Upper lobe of left lung (tissue), 6 donors: ENCODE data around the gene GABBR2. TPM values are rescaled to one million over a fixed set of nuclear protein-coding genes. Genes with fewer than 3 reads are reported as not detected.

ENCODE experiments used
- ATAC-seq, 2 donors: fragments of 200-7000 bp; cut with Tn5 transposase; one replicate each; pipeline ENCODE4 v1.9.1; 2022; ENCODE audit warnings: mild to moderate bottlenecking in 2 of 2, moderate library complexity in 2 of 2; ENCODE audit not compliant: low FRiP score in 2 of 2
- DNase-seq, 2 donors: peaks; one replicate each; pipeline ENCODE4 v3.0.0-alpha.2; 2019 to 2020
- H3K27ac ChIP-seq, 4 donors: fragments of 200-600 bp; sonication (generic); one replicate each; pipeline ENCODE4 v1.5.1; 2016 to 2019
- H3K27me3 ChIP-seq, 4 donors: fragments of 200-600 bp; sonication (generic); one replicate each; pipeline ENCODE4 v1.5.1; 2017 to 2019
- H3K36me3 ChIP-seq, 4 donors: fragments of 200-600 bp; sonication (generic); one replicate each; pipeline ENCODE4 v1.5.1; 2016 to 2019
- H3K4me1 ChIP-seq, 4 donors: fragments of 200-600 bp; sonication (generic); one replicate each; pipeline ENCODE4 v1.5.1; 2018 to 2019
- H3K4me3 ChIP-seq, 4 donors: fragments of 200-600 bp; sonication (generic); one replicate each; pipeline ENCODE4 v1.5.1; 2017 to 2019; ENCODE audit warnings: mild to moderate bottlenecking in 2 of 4, moderate library complexity in 1 of 4
- H3K9me3 ChIP-seq, 4 donors: fragments of 200-600 bp; sonication (generic); one replicate each; pipeline ENCODE4 v1.5.1; 2018 to 2019
- EP300 ChIP-seq, 4 donors: sonication (generic); formaldehyde crosslinking; IDR thresholded peaks; one replicate each; pipeline ENCODE4 v1.5.1; 2017; ENCODE audit warnings: antibody characterized with exemption in 4 of 4, control low read depth in 2 of 4
- POLR2A ChIP-seq, 4 donors: fragments of 450-650 bp; IDR thresholded peaks; one replicate each; pipeline ENCODE4 v1.5.1; 2016 to 2017; ENCODE audit warnings: antibody characterized with exemption in 4 of 4, mild to moderate bottlenecking in 2 of 4
- POLR2AphosphoS5 ChIP-seq, 2 donors: sonication (generic); formaldehyde crosslinking; IDR thresholded peaks; one replicate each; pipeline ENCODE4 v1.5.1; 2017; ENCODE audit warnings: antibody characterized with exemption in 2 of 2
- WGBS, 2 donors: methylation state at CpG; one replicate each; pipeline ENCODE4 v1.1.5; 2017 to 2018; 5-methylcytosine and 5-hydroxymethylcytosine counted together
- total RNA-seq, 6 donors: library from RNA; depleted of rRNA in 4 of 6; stranded (reverse); fragments of >200 nt in 4 of 6; gene quantifications; one replicate each; pipeline versions ENCODE4 v1.1.0 to v1.2.1, GENCODE V29; 2016 to 2021
- TF ChIP-seq, protein P1 (sequence below), 6 experiments: fragments of 450-650 bp in 4 of 6; fragments of 200-600 bp in 2 of 6; sonication (generic) in 2 of 6; IDR thresholded peaks; one replicate each; pipeline ENCODE4 v1.5.1; 2016 to 2019; ENCODE audit warnings: antibody characterized with exemption in 6 of 6
- donor health status: DM: no; HTN: no; CAD: no; lungs with moderate emphysema.
- donor health status: DM: no; HTN: yes; CAD: no; lungs with severe emphysema.

The GABBR2 gene
- total RNA-seq, 6 donors from 2014 or later = 0.15 to 1.00 (median 0.81) TPM; not detected in 1

DNA sequence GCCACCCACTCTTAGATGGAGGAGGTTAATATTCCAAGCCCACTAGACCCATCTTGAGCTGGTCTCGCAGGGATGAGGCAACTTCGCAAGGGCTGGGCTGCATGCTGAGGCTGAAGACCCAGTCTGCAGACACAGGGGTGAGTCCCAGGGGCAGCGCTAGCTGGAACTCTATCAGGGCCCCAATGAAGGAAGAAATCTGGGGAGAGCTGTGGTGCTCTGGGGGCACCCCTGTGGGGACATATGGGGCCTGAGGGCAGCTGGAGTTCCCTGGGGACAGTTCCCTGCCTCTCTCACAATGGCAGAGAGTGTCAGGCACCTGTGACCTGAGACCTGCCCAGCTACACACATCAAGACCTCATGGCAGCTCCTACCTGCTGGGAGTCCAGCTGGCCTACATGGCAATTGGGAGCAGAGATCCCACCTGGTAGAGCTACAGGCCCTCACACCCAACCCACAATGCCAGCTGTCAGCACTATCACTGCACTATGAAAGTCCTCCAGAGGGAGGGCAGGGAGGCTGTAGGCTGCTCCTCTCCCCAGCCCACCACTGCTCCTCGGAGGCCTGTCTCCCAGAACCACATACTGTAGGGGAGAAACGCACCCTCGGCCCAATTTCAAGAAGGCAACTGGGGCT, 202.2 kb downstream of the GABBR2 start:
- H3K4me1 ChIP-seq = peaks cover 0 to 15% (median 0%) of the 10 kb centered on the region in 4 donors
- H3K27ac ChIP-seq = no peak overlapping the region
- 92 to 94% methylated on average over 3 to 6 of the region's 6 CpGs for WGBS, 2 donors
- TF ChIP-seq, protein P1, sequence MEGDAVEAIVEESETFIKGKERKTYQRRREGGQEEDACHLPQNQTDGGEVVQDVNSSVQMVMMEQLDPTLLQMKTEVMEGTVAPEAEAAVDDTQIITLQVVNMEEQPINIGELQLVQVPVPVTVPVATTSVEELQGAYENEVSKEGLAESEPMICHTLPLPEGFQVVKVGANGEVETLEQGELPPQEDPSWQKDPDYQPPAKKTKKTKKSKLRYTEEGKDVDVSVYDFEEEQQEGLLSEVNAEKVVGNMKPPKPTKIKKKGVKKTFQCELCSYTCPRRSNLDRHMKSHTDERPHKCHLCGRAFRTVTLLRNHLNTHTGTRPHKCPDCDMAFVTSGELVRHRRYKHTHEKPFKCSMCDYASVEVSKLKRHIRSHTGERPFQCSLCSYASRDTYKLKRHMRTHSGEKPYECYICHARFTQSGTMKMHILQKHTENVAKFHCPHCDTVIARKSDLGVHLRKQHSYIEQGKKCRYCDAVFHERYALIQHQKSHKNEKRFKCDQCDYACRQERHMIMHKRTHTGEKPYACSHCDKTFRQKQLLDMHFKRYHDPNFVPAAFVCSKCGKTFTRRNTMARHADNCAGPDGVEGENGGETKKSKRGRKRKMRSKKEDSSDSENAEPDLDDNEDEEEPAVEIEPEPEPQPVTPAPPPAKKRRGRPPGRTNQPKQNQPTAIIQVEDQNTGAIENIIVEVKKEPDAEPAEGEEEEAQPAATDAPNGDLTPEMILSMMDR (IDR thresholded peaks at IDR 0.05) = no peak
- TF ChIP-seq POLR2A (IDR thresholded peaks at IDR 0.05) (no peak), POLR2AphosphoS5 (IDR thresholded peaks at IDR 0.05) (no peak), EP300 (IDR thresholded peaks at IDR 0.05) (no peak)
- ATAC-seq (peak in 1 of 2 donors; percentile 31), DNase-seq (no peak)
- H3K9me3 ChIP-seq = no peaks in the 10 kb centered on the region
- no peaks in the 10 kb centered on the region for H3K27me3 ChIP-seq
- H3K36me3 ChIP-seq = no peaks in the 10 kb centered on the region
- H3K4me3 ChIP-seq = no peak overlapping the region

DNA sequence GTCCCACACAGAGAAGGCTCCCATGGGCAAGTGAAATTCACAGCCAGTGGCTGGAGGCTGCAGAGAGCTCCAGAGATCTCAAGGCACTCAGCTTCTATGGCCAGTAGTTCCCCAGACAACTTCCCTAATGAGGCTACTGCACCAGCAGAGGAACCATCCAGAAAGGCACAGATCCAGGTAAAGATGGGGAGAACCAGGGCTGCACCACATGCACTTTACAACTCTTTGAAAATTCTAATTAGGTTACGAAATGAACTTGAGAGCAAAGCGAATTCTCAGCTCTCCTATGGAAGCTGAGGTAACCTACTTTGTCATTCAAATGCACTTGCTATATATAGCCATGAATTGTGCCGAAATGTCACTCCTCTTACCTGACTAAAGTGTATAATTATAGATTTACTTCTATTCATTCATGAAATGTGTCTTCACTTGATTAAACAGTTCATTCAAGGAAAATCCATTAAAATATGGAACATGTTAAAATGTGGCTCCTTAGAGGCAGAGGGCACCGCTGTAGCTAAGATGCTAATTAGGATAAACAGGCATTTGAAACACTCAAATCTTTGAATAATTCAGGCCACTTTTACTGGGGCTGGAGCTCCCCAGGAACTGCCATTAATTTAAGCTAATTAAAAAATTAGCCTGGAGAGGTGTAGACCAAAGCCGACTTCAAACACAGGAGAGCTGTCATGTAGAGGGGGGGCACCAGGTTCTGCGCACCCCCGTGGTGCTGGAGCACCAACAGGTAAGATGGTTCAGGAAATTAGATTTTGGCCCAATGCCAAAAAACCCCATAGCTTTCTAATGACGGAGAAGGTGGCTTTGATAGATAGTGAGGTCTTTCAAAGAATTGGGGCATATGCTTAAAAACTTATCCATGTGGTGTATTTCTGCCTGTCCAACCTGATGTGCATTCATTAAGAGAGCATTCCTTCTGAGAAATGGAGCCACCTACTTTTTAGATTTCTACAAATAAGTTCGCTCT, 204.1 kb downstream of the GABBR2 start:
- TF ChIP-seq, protein P1 (IDR thresholded peaks at IDR 0.05) = no peak
- peak in 1 of 4 donors; percentile 21 for TF ChIP-seq EP300 (IDR thresholded peaks at IDR 0.05)
- no peak for TF ChIP-seq POLR2A (IDR thresholded peaks at IDR 0.05)
- no peak for TF ChIP-seq POLR2AphosphoS5 (IDR thresholded peaks at IDR 0.05)
- Histone ChIP-seq H3K27me3 (no peaks in the 10 kb centered on the region), H3K4me1 (peaks cover 0 to 15% (median 0%) of the 10 kb centered on the region in 4 donors), H3K9me3 (no peaks in the 10 kb centered on the region), H3K4me3 (no peak overlapping the region), H3K27ac (peak overlapping the region in 3 of 4 donors; percentile 56 to 77 (median 62)), H3K36me3 (no peaks in the 10 kb centered on the region)
- WGBS, 2 donors = 73 to 79% methylated on average over 9 of the region's 9 CpGs
- DNase-seq = no peak
- ATAC-seq = no peak

DNA sequence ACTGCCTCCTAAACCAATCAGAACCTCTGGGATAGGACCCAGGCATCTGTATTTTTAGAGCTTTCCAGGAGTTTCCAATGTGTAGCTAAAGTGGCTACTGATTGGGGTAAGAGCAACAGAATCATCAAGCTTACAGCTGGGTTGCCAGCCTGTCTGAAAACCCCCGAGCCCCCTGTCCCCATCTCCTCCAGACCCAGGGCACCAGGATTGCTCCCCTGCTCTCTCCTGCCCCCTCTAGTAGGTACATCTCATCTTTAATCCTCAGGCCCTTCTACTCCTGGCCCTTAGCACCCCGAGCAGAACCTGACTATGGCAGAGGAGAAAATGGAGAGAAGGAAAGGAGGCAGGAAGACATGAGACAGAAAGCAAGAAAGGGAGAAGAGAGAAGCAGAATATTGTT, 204.9 kb downstream of the GABBR2 start:
- Histone ChIP-seq H3K4me1 (peaks cover 0 to 15% (median 0%) of the 10 kb centered on the region in 4 donors), H3K9me3 (no peaks in the 10 kb centered on the region), H3K27me3 (no peaks in the 10 kb centered on the region), H3K4me3 (no peak overlapping the region), H3K36me3 (no peaks in the 10 kb centered on the region), H3K27ac (peak overlapping the region; percentile 56 to 78 (median 70))
- 84 to 97% methylated on average over 2 of the region's 2 CpGs for WGBS, 2 donors
- ATAC-seq (no peak), DNase-seq (no peak)
- no peak for TF ChIP-seq POLR2A (IDR thresholded peaks at IDR 0.05)

DNA sequence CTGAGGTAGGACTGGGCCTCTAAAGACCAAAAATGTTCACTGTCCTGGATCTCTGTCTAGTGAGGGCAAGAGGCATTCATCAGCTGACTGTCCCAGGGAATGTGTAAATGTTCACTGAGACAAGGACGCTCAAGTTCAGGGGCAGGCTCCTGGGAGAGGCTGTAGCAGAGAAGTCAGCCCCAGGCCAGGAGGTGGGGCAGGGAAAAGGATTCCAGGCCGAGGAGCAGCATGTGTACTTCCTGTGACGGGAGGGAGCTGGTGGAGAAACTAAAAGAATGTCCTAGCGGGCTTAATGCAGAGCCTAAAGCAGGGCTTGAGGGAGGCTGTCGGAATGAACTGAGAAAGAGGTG, 205.8 kb downstream of the GABBR2 start:
- no peaks in the 10 kb centered on the region for H3K27me3 ChIP-seq
- no peaks in the 10 kb centered on the region for H3K36me3 ChIP-seq
- no peak overlapping the region for H3K4me3 ChIP-seq
- ATAC-seq (peak; percentile 56 to 79), DNase-seq (peak in 1 of 2 donors; percentile 85)
- H3K27ac ChIP-seq = peak overlapping the region; percentile 56 to 78 (median 70)
- TF ChIP-seq EP300 (IDR thresholded peaks at IDR 0.05) (no peak), POLR2A (IDR thresholded peaks at IDR 0.05) (no peak), POLR2AphosphoS5 (IDR thresholded peaks at IDR 0.05) (no peak)
- TF ChIP-seq, protein P1 (IDR thresholded peaks at IDR 0.05) = no peak
- WGBS, 2 donors = 43 to 47% methylated on average over 5 of the region's 5 CpGs
- no peaks in the 10 kb centered on the region for H3K9me3 ChIP-seq
- H3K4me1 ChIP-seq = peaks cover 0 to 15% (median 0%) of the 10 kb centered on the region in 4 donors

DNA sequence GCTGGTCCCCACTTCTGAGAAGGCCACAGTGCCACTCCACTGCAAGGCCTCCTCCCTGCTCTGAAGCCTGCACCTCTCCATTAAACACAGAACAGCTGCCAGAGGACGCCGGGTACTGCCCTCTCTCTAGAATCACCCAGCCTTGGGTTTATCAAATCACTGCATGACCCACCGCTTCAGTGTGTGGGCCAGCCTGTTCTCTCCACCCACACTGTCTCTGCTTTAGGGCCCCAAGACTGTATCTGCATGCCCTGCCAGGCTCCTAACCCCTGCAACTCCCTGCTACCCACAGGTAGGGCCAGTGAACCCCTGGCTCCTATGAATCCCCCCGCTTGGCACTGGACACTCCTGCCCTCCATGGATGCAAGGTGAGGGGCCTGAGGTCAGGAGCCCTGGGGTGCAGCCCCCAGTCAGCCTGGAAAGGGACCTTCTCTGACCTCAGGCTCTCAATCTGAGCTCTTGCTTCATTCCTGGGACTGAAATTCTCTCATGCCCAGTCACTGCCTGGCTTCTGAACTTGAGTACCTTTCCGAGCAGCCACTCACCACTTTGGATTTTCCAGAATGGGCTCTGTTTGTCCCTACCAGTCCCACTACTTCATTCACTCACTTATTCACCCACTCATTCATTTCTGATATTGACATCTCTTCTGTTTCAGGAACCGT, 206.3 kb downstream of the GABBR2 start:
- ATAC-seq (peak; percentile 42 to 75), DNase-seq (peak in 1 of 2 donors; percentile 71)
- Histone ChIP-seq H3K27ac (peak overlapping the region; percentile 56 to 78 (median 70)), H3K27me3 (no peaks in the 10 kb centered on the region), H3K9me3 (no peaks in the 10 kb centered on the region), H3K36me3 (no peaks in the 10 kb centered on the region), H3K4me3 (no peak overlapping the region), H3K4me1 (peaks cover 0 to 15% (median 0%) of the 10 kb centered on the region in 4 donors)
- WGBS, 2 donors = 70 to 90% methylated on average over 6 of the region's 6 CpGs
- TF ChIP-seq EP300 (IDR thresholded peaks at IDR 0.05) (peak in 3 of 4 donors; percentile 53 to 94 (median 71)), POLR2AphosphoS5 (IDR thresholded peaks at IDR 0.05) (peak; percentile 33 to 48), POLR2A (IDR thresholded peaks at IDR 0.05) (no peak)
- TF ChIP-seq, protein P1 (IDR thresholded peaks at IDR 0.05) = no peak
